ENCODE measurements around the gene SH2D4B.

SH2D4B gene

GRCh38 chr10:80500572-80501380, 36.9 kb upstream of the SH2D4B start:
- no peak for DNase-seq
- no peaks in the 10 kb centered on the region for H3K9me3 ChIP-seq (ENCODE audit: severe bottlenecking)
- H3K36me3 ChIP-seq, result peaks cover 10% of the 10 kb centered on the region
- TF ChIP-seq CTCF (IDR thresholded peaks at IDR 0.05; ENCODE audit: low read depth, low read length), result no peak
- no peaks in the 10 kb centered on the region for H3K27me3 ChIP-seq (ENCODE audit: insufficient read depth, low read depth, severe bottlenecking)
- peak overlapping the region; percentile 25 for H3K27ac ChIP-seq
- no peak overlapping the region for H3K4me3 ChIP-seq (ENCODE audit: low read depth, low read length)

- Histone ChIP-seq H3K27me3 (ENCODE audit: insufficient read depth, low read depth, severe bottlenecking) (no peaks in the 10 kb centered on the region), H3K4me3 (ENCODE audit: low read depth, low read length) (no peak overlapping the region), H3K27ac (no peak overlapping the region), H3K9me3 (ENCODE audit: severe bottlenecking) (no peaks in the 10 kb centered on the region), H3K36me3 (peaks cover 10% of the 10 kb centered on the region)
- TF ChIP-seq CTCF (IDR thresholded peaks at IDR 0.05; ENCODE audit: low read depth, low read length), result no peak
- DNase-seq, result no peak
These were observed 36.3 kb upstream of the SH2D4B start for GRCh38 chr10:80501381-80501912.

- H3K27ac ChIP-seq, result no peak overlapping the region
- H3K4me3 ChIP-seq (ENCODE audit: low read depth, low read length), result no peak overlapping the region
- H3K27me3 ChIP-seq (ENCODE audit: insufficient read depth, low read depth, severe bottlenecking), result no peaks in the 10 kb centered on the region
- no peak for DNase-seq
- peaks cover 15% of the 10 kb centered on the region for H3K36me3 ChIP-seq
- TF ChIP-seq CTCF (IDR thresholded peaks at IDR 0.05; ENCODE audit: low read depth, low read length), result no peak
- H3K9me3 ChIP-seq (ENCODE audit: severe bottlenecking), result no peaks in the 10 kb centered on the region
These were observed 35.7 kb upstream of the SH2D4B start for GRCh38 chr10:80501913-80502521.

GRCh38 chr10:80502621-80503583, 34.8 kb upstream of the SH2D4B start:
- Histone ChIP-seq H3K9me3 (ENCODE audit: severe bottlenecking) (no peaks in the 10 kb centered on the region), H3K27ac (no peak overlapping the region), H3K36me3 (peaks cover 15% of the 10 kb centered on the region), H3K27me3 (ENCODE audit: insufficient read depth, low read depth, severe bottlenecking) (no peaks in the 10 kb centered on the region), H3K4me3 (ENCODE audit: low read depth, low read length) (no peak overlapping the region)
- TF ChIP-seq CTCF (IDR thresholded peaks at IDR 0.05; ENCODE audit: low read depth, low read length), result no peak
- no peak for DNase-seq

- no peak for TF ChIP-seq CTCF (IDR thresholded peaks at IDR 0.05; ENCODE audit: low read depth, low read length)
- no peaks in the 10 kb centered on the region for H3K27me3 ChIP-seq (ENCODE audit: insufficient read depth, low read depth, severe bottlenecking)
- H3K27ac ChIP-seq, result no peak overlapping the region
These were observed 34.0 kb upstream of the SH2D4B start for GRCh38 chr10:80503584-80504157.

More at GRCh38 chr10:80503584-80504157, 34.0 kb upstream of the SH2D4B start:
- no peak for DNase-seq
- Histone ChIP-seq H3K4me3 (ENCODE audit: low read depth, low read length) (no peak overlapping the region), H3K9me3 (ENCODE audit: severe bottlenecking) (no peaks in the 10 kb centered on the region), H3K36me3 (peaks cover 19% of the 10 kb centered on the region)
